Purkinje cell (primary cell): Measurements from ENCODE around the gene NOC4L. TPM values are rescaled to one million over a fixed set of nuclear protein-coding genes. Genes with fewer than 3 reads are reported as not detected.

ENCODE experiments used
- polyA plus RNA-seq: library from polyadenylated mRNA; unstranded; fragments of >200 nt; fragmentation: Nextera tagmentation; gene quantifications from 2 replicates; pipeline ENCODE4 v1.2.1, GENCODE V29; 2014

Gene NOC4L
- 4.7 and 6.2 TPM in 2 replicates for polyA plus RNA-seq

DNA sequence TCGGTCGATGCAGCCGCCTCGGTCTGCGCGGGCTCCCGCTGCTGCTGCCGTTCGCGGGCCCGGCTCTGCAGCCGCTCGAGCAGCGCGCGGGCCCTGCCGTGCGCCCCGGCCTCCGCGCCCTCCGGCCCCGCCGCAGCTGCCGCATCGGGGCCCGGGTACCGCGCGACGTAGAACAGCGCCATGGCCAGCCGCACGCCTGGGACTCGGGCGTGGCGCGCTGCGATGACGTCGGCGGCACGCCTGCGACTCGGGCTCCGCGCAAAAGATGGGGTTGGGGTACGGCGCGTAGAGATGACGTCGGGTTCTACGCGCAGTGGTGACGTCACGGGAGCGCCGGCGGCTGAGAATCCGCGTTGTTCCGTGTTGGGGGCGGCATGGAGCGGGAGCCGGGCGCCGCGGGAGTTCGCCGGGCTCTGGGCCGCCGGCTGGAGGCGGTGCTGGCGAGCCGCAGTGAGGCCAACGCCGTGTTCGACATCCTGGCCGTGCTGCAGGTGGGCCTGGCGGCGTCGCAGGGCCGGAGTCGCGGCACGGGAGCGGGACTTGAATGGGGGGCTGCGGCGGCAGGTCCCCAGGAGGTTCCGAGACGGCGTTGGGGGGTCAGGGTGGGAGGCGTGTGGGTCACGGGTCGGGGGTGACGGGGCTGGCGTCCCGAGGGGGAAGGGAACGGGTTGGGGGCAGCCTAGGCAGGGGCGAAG is at the start of gene NOC4L, which contains the start of gene DDX51:
TSS of gene NOC4L (plus strand) at position 343 of the 695 bp plus-strand sequence. CDS start at position 375, 32 bp downstream.
TSS of gene DDX51 (minus strand) at position 205 of the 695 bp plus-strand sequence. CDS start at position 182, 23 bp downstream.

Other genes with a start within 250 kb of the NOC4L start
- gene ULK1, start 249.8 kb upstream of the NOC4L start, polyA plus RNA-seq: 1.7 and 2.3 TPM in 2 replicates
- gene PUS1, start 215.2 kb upstream of the NOC4L start, polyA plus RNA-seq: 1.8 and 2.4 TPM in 2 replicates
- 4.6 and 6.6 TPM in 2 replicates for gene EP400, start 194.5 kb upstream of the NOC4L start, polyA plus RNA-seq
- gene DDX51, start 138 bp upstream of the NOC4L start, polyA plus RNA-seq: 1.8 and 3.9 TPM in 2 replicates
- gene GALNT9, start 185.1 kb downstream of the NOC4L start, polyA plus RNA-seq: 0.14 and 7.9 TPM in 2 replicates